Dendritic cell treated with granulocyte-macrophage colony-stimulating factor and Interleukin-4, amounts not matched to agents 40 ng/mL and 50 ng/mL, for 4 days (primary cell): ENCODE measurements around the gene DLAT.

Experiments
- H3K27ac Mint-ChIP-seq: one replicate; pipeline ENCODE4 v1.8.0; 2022; ENCODE audit warnings: mild to moderate bottlenecking, mixed read lengths
- H3K27me3 Mint-ChIP-seq: one replicate; pipeline ENCODE4 v1.8.0; 2022; ENCODE audit warnings: mild to moderate bottlenecking, mixed read lengths
- H3K36me3 Mint-ChIP-seq: one replicate; pipeline ENCODE4 v1.8.0; 2022; ENCODE audit warnings: low read depth, mixed read lengths
- H3K4me1 Mint-ChIP-seq: one replicate; pipeline ENCODE4 v1.8.0; 2022; ENCODE audit warnings: low read depth, mixed read lengths
- H3K4me3 Mint-ChIP-seq: one replicate; pipeline ENCODE4 v1.8.0; 2022; ENCODE audit warnings: mild to moderate bottlenecking, moderate library complexity, mixed read lengths
- H3K9me3 Mint-ChIP-seq: one replicate; pipeline ENCODE4 v1.8.0; 2022; ENCODE audit warnings: mixed read lengths
- intact Hi-C: fragments of 100-400 bp; cut with micrococcal nuclease; formaldehyde crosslinking; loops from one replicate; pipeline ENCODE4 v1.15.0; 2022

DLAT gene

GRCh38 chr11:112024773-112025678, at the start of gene DLAT:
TSS of gene DLAT (plus strand) at chr11:112025408. CDS start at chr11:112025473, 65 bp downstream.
- peaks cover 46% of the 10 kb centered on the region for H3K36me3 Mint-ChIP-seq
- no peaks in the 10 kb centered on the region for H3K9me3 Mint-ChIP-seq
- H3K4me1 Mint-ChIP-seq, result peaks cover 11% of the 10 kb centered on the region
- intact Hi-C loops, result loop anchor here (2.0 to 5.0 kb wide), 4 partner anchors 47 to 146 kb away; partner anchors contain the start of genes CFAP68, FDXACB1, NKAPD1 and PIH1D2
- H3K27me3 Mint-ChIP-seq, result no peaks in the 10 kb centered on the region
- H3K27ac Mint-ChIP-seq, result peak within 1 kb of the TSS; percentile 96
- peak within 1 kb of the TSS; percentile 98 for H3K4me3 Mint-ChIP-seq

DNA sequence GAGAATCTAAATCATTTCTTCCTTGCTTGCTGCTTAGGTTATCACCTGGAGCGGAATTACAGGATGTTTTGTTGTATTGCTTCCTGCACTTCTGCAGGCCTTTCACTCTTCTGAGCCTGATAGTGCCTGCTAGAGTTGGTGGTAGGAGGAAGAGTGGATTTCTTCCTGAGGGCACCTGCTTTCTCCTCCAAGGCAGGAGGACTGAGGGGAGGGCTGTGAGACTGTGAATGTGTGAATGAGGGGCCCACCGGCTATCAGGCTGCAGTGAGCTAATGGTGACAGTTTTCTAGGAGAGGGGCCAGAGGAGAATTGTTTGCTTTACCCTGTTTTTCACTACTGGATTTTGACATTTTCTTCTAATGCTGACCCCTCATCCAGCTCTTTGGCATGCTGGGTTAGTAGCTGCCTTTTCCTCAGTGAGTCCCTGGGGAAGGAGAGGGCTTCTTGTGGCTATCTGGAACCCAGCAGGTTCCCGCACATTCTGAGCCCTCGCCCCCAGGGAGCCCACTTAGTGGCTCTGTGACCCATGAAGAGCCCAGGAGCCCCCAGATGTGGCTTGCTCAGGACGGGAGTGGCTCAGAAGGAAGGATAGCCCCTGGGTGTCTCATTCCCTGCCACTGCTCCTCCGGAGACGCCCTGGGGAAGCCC, 49.0 kb upstream of the DLAT start:
- H3K4me3 Mint-ChIP-seq, result no peak overlapping the region
- no peak overlapping the region for H3K27ac Mint-ChIP-seq
- no peaks in the 10 kb centered on the region for H3K9me3 Mint-ChIP-seq
- H3K4me1 Mint-ChIP-seq, result peaks cover 7% of the 10 kb centered on the region
- H3K36me3 Mint-ChIP-seq, result no peaks in the 10 kb centered on the region
- peaks cover 29% of the 10 kb centered on the region for H3K27me3 Mint-ChIP-seq
- intact Hi-C loops, result no loop called here

DNA sequence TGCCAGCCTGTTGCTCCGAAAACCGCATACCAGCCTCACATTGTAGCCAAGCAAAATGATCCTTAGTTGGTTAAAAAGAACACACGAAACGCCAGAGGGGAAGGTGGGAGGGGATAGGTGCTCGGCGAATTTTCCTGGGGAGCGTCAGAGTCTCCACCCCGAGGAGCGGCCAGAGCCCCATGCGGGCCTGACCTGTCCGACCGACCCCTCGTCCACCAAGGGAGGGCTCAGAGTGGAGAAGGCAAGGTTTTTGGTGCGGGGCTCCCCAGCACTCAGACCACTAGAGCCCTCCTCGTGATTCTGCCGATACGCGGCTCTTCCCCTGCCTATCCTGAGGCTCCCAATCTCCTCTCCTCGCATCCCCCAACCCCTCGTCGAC, 48.5 kb upstream of the DLAT start:
- intact Hi-C loops, result no loop called here
- Mint-ChIP-seq H3K27me3 (peaks cover 29% of the 10 kb centered on the region), H3K27ac (no peak overlapping the region), H3K4me1 (peaks cover 7% of the 10 kb centered on the region), H3K9me3 (no peaks in the 10 kb centered on the region), H3K4me3 (peak overlapping the region; percentile 39), H3K36me3 (no peaks in the 10 kb centered on the region)

GRCh38 chr11:111977146-111978027, 47.8 kb upstream of the DLAT start:
- intact Hi-C loops, result no loop called here
- no peaks in the 10 kb centered on the region for H3K9me3 Mint-ChIP-seq
- peaks cover 29% of the 10 kb centered on the region for H3K27me3 Mint-ChIP-seq
- no peaks in the 10 kb centered on the region for H3K36me3 Mint-ChIP-seq
- peaks cover 7% of the 10 kb centered on the region for H3K4me1 Mint-ChIP-seq
- peak overlapping the region; percentile 69 for H3K4me3 Mint-ChIP-seq
- H3K27ac Mint-ChIP-seq, result no peak overlapping the region

DNA sequence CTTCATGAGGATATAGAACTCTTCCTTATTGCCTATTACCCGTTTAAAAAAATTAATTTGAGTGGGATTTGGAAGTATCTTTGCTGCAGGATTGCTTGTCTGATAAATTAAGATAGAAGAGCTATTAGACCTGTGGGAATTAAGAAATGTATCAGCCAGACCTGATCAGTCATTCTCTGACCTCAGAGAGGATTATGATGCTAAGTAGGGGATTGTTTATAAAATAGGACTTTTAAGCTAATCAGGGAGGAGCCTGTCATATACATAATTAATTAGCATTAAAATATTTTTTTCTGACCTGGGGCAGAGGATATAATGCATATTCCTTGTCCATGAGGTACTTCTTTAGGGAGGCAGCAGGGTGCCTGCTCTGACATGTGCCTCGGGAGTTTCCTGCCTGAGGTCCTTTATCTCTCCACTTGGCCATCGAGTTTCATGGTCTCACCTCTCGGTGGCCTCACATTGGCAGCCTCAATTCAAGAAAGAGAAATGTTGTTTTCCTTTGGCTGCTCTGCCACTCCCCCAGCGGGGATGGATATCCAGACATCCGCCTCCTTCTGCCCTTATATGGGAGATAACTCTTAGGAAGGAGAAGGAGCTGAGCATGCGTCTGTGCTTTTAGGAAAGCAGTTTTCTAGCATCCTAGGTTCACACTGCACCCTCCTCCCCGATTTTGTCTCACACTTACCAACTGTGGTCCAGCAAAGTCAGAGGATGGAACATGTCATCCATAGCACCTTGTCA, 47.0 kb upstream of the DLAT start:
- H3K36me3 Mint-ChIP-seq, result no peaks in the 10 kb centered on the region
- peak overlapping the region; percentile 69 for H3K4me3 Mint-ChIP-seq
- H3K27me3 Mint-ChIP-seq, result peaks cover 29% of the 10 kb centered on the region
- H3K27ac Mint-ChIP-seq, result no peak overlapping the region
- intact Hi-C loops, result no loop called here
- peaks cover 7% of the 10 kb centered on the region for H3K4me1 Mint-ChIP-seq
- no peaks in the 10 kb centered on the region for H3K9me3 Mint-ChIP-seq

DNA sequence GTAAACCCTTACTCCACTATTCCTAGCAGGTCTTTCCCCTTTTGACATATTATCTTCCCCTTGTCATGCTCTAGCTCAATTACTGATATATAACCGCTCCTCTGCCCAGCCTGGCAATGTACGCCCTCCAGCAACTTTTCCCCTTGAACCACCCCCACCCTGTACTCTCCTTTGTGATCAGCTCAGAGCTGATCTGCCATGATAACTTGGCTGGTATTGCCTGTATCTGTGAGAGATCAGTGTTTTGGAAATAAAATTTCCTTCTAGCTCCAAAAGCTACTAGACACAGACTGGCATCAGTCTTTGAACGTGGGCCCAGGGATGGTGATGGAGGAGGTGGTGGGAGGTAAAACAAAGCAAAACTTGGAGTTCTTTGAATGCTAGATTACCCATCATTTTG, 45.1 kb upstream of the DLAT start:
- Mint-ChIP-seq H3K27ac (no peak overlapping the region), H3K9me3 (no peaks in the 10 kb centered on the region), H3K4me3 (no peak overlapping the region), H3K4me1 (peaks cover 7% of the 10 kb centered on the region), H3K36me3 (no peaks in the 10 kb centered on the region), H3K27me3 (peaks cover 29% of the 10 kb centered on the region)
- intact Hi-C loops, result no loop called here

GRCh38 chr11:111981270-111981669, 43.9 kb upstream of the DLAT start:
- intact Hi-C loops, result no loop called here
- Mint-ChIP-seq H3K4me1 (peaks cover 7% of the 10 kb centered on the region), H3K27me3 (peaks cover 26% of the 10 kb centered on the region), H3K9me3 (no peaks in the 10 kb centered on the region), H3K27ac (no peak overlapping the region), H3K4me3 (no peak overlapping the region), H3K36me3 (no peaks in the 10 kb centered on the region)

- H3K36me3 Mint-ChIP-seq, result no peaks in the 10 kb centered on the region
- H3K4me3 Mint-ChIP-seq, result no peak overlapping the region
- H3K27me3 Mint-ChIP-seq, result peaks cover 19% of the 10 kb centered on the region
- no peaks in the 10 kb centered on the region for H3K9me3 Mint-ChIP-seq
- H3K4me1 Mint-ChIP-seq, result peaks cover 7% of the 10 kb centered on the region
- intact Hi-C loops, result no loop called here
- no peak overlapping the region for H3K27ac Mint-ChIP-seq
Measured at GRCh38 chr11:111982019-111982464, 43.2 kb upstream of the DLAT start.

GRCh38 chr11:111982541-111983186, 42.5 kb upstream of the DLAT start:
- intact Hi-C loops, result no loop called here
- Mint-ChIP-seq H3K4me3 (no peak overlapping the region), H3K36me3 (no peaks in the 10 kb centered on the region), H3K27ac (no peak overlapping the region), H3K4me1 (peaks cover 4% of the 10 kb centered on the region), H3K27me3 (peaks cover 15% of the 10 kb centered on the region), H3K9me3 (no peaks in the 10 kb centered on the region)

DNA sequence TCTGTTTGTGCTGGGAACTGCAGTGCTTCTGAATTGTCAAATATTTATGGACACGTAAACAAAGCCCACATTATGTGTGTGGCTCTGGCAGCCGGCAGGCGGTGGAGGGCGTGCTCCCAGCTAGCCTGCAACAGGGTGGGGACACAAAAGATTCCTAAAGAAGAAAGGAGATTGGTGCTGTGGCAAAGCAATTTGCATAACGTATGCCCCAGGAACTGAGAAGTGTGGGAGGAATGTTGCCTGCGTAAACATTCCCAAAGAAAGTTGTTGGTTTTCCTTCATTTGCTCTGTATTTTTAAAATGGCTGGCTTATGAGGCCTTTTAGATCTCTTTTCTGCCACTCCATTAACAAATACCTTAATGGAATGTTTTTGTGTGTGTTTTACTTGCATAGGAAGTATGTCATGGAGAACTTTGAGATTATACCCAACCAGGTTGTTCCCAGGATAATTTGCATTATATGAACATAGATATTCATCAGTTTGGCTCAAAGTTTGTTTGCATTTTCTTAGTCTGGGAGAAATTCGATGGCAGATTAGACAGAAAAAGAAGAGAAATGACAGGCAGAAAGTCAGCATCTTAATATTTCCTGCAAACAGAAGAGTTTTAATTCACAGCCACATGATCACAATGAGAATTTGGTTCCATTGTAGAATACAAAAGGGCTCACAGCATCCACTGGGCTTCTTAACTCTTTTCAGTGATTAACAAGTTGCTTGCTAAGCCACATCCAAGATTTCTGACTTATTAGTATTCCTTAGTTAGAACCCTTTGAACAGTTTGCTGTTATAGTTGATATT, 41.8 kb upstream of the DLAT start:
- intact Hi-C loops, result no loop called here
- H3K4me3 Mint-ChIP-seq, result no peak overlapping the region
- no peak overlapping the region for H3K27ac Mint-ChIP-seq
- no peaks in the 10 kb centered on the region for H3K36me3 Mint-ChIP-seq
- H3K4me1 Mint-ChIP-seq, result no peaks in the 10 kb centered on the region
- H3K27me3 Mint-ChIP-seq, result peaks cover 9% of the 10 kb centered on the region
- H3K9me3 Mint-ChIP-seq, result no peaks in the 10 kb centered on the region

- Mint-ChIP-seq H3K4me1 (peaks cover 8% of the 10 kb centered on the region), H3K9me3 (no peaks in the 10 kb centered on the region), H3K36me3 (no peaks in the 10 kb centered on the region), H3K4me3 (no peak overlapping the region), H3K27me3 (no peaks in the 10 kb centered on the region), H3K27ac (no peak overlapping the region)
- intact Hi-C loops, result no loop called here
Measured at GRCh38 chr11:111986589-111986988, 38.6 kb upstream of the DLAT start.

DNA sequence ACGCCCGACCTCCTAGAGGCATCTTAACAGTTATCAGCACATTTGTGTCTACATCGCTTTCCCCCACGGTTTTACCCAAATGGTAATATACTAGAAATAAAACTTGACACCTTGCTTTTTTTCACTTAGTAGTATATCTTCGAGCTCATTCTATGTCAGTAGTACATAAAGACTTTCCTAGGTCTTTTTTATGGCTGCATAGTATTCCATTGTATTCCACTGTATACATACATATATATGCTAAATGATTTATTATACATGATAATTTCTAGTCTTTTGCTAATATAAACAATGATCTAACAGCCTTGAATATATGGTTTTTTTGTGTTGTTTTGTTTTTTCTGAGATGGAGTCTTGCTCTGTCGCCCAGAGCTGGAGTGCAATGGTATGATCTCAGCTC, 34.8 kb upstream of the DLAT start:
- intact Hi-C loops, result no loop called here
- H3K4me1 Mint-ChIP-seq, result peaks cover 8% of the 10 kb centered on the region
- no peak overlapping the region for H3K27ac Mint-ChIP-seq
- H3K27me3 Mint-ChIP-seq, result no peaks in the 10 kb centered on the region
- no peak overlapping the region for H3K4me3 Mint-ChIP-seq
- H3K9me3 Mint-ChIP-seq, result no peaks in the 10 kb centered on the region
- no peaks in the 10 kb centered on the region for H3K36me3 Mint-ChIP-seq
